H9 (cell line): ENCODE data around the gene METTL1. TPM values are rescaled to one million over a fixed set of nuclear protein-coding genes. Genes with fewer than 3 reads are reported as not detected.

Experiments used
- DNase-seq: peaks from one replicate; pipeline ENCODE4 v3.0.0-alpha.2; 2017
- H2AFZ ChIP-seq: one replicate; pipeline ENCODE4 v1.6.1; 2013; ENCODE audit warnings: mild to moderate bottlenecking, low read length, control low read depth, moderate library complexity
- H2AK5ac ChIP-seq: 2 replicates; pipeline ENCODE4 v1.6.1; 2013; ENCODE audit warnings: low read length, control low read depth, mixed read lengths; ENCODE audit not compliant: insufficient read length
- H2BK120ac ChIP-seq: one replicate; pipeline ENCODE4 v1.6.1; 2013; ENCODE audit warnings: low read depth, mild to moderate bottlenecking, low read length, control low read depth, inconsistent platforms; ENCODE audit not compliant: poor library complexity, severe bottlenecking
- H2BK12ac ChIP-seq: 2 replicates; pipeline ENCODE4 v1.6.1; 2013; ENCODE audit warnings: low read length, control low read depth, mixed read lengths, low read depth; ENCODE audit not compliant: insufficient read length
- H2BK15ac ChIP-seq: 2 replicates; pipeline ENCODE4 v1.6.1; 2013; ENCODE audit warnings: low read depth, low read length, control low read depth
- H2BK20ac ChIP-seq: one replicate; pipeline ENCODE4 v1.6.1; 2013; ENCODE audit warnings: low read depth, mild to moderate bottlenecking, low read length, control low read depth, inconsistent platforms; ENCODE audit not compliant: poor library complexity, severe bottlenecking
- H2BK5ac ChIP-seq: 2 replicates; pipeline ENCODE4 v1.6.1; 2013; ENCODE audit warnings: low read length, control low read depth, mixed read lengths; ENCODE audit not compliant: insufficient read length
- H3K14ac ChIP-seq: 2 replicates; pipeline ENCODE4 v1.6.1; 2013; ENCODE audit warnings: low read length, control low read depth; ENCODE audit not compliant: insufficient read depth
- H3K18ac ChIP-seq: 2 replicates; pipeline ENCODE4 v1.6.1; 2013; ENCODE audit warnings: low read depth, mild to moderate bottlenecking, mixed read lengths, low read length, control low read depth; ENCODE audit not compliant: insufficient read length
- H3K23ac ChIP-seq: 2 replicates; pipeline ENCODE4 v1.6.1; 2013; ENCODE audit warnings: low read length, control low read depth, mixed read lengths, low read depth; ENCODE audit not compliant: insufficient read length
- H3K23me2 ChIP-seq: 2 replicates; pipeline ENCODE4 v1.6.1; 2013; ENCODE audit warnings: low read depth, mild to moderate bottlenecking, mixed read lengths, low read length, control low read depth; ENCODE audit not compliant: insufficient read length, poor library complexity, severe bottlenecking
- H3K27ac ChIP-seq: 2 replicates; pipeline ENCODE4 v1.5.1; 2013; ENCODE audit warnings: low read length, control low read depth, mixed read lengths, low read depth; ENCODE audit not compliant: insufficient read length
- H3K27me3 ChIP-seq: 2 replicates; pipeline ENCODE4 v1.6.1; 2013; ENCODE audit warnings: low read length, control low read depth, inconsistent platforms; ENCODE audit not compliant: insufficient read depth
- H3K4ac ChIP-seq: 2 replicates; pipeline ENCODE4 v1.6.1; 2013; ENCODE audit warnings: low read depth, mild to moderate bottlenecking, control low read depth, inconsistent platforms, low read length, moderate library complexity
- H3K4me1 ChIP-seq: 2 replicates; pipeline ENCODE4 v1.6.1; 2013; ENCODE audit warnings: low read length, control low read depth, inconsistent platforms; ENCODE audit not compliant: insufficient read depth
- H3K4me2 ChIP-seq: 2 replicates; pipeline ENCODE4 v1.6.1; 2013; ENCODE audit warnings: low read length, control low read depth, mixed read lengths; ENCODE audit not compliant: insufficient read length, insufficient read depth
- H3K56ac ChIP-seq: 2 replicates; pipeline ENCODE4 v1.6.1; 2013; ENCODE audit warnings: low read depth, mild to moderate bottlenecking, mixed read lengths, low read length, control low read depth; ENCODE audit not compliant: insufficient read length
- H3K79me1 ChIP-seq: 2 replicates; pipeline ENCODE4 v1.6.1; 2013; ENCODE audit warnings: low read depth, mild to moderate bottlenecking, moderate library complexity, low read length, control low read depth, inconsistent platforms; ENCODE audit not compliant: insufficient read depth, poor library complexity, severe bottlenecking
- H3K79me2 ChIP-seq: 2 replicates; pipeline ENCODE4 v1.6.1; 2013; ENCODE audit warnings: low read length, control low read depth, inconsistent platforms; ENCODE audit not compliant: insufficient read depth
- H3K9ac ChIP-seq: 2 replicates; pipeline ENCODE4 v1.6.1; 2013; ENCODE audit warnings: low read length, control low read depth, mixed read lengths; ENCODE audit not compliant: insufficient read length; ENCODE audit errors: extremely low read depth
- H3K9me3 ChIP-seq: one replicate; pipeline ENCODE4 v1.6.1; 2013; ENCODE audit warnings: low read depth, low read length, inconsistent platforms; ENCODE audit not compliant: control insufficient read depth
- H3T11ph ChIP-seq: one replicate; pipeline ENCODE4 v1.6.1; 2013; ENCODE audit warnings: mild to moderate bottlenecking, low read length, control low read depth, inconsistent platforms
- H4K20me1 ChIP-seq: one replicate; pipeline ENCODE4 v1.6.1; 2013; ENCODE audit not compliant: control insufficient read depth, insufficient read length, insufficient read depth
- H4K5ac ChIP-seq: 2 replicates; pipeline ENCODE4 v1.6.1; 2013; ENCODE audit warnings: low read depth, mild to moderate bottlenecking, mixed read lengths, low read length, control low read depth; ENCODE audit not compliant: insufficient read length
- H4K8ac ChIP-seq: replicated peaks from 2 replicates; pipeline ENCODE4 v1.6.1; 2013; ENCODE audit warnings: low read length, control low read depth, mixed read lengths, low read depth; ENCODE audit not compliant: insufficient read length
- H4K91ac ChIP-seq: 2 replicates; pipeline ENCODE4 v1.6.1; 2013; ENCODE audit warnings: low read depth, mild to moderate bottlenecking, moderate library complexity, mixed read lengths, low read length, control low read depth; ENCODE audit not compliant: insufficient read length
- H3K27ac Mint-ChIP-seq, 3 experiments: 2 replicates in 2 of 3; 3 replicates in 1 of 3; pipeline ENCODE4 v1.8.0; 2020 to 2021; ENCODE audit warnings: mixed read lengths in 3 of 3, mild to moderate bottlenecking in 1 of 3, moderate library complexity in 1 of 3
- H3K27me3 Mint-ChIP-seq: 2 replicates; pipeline ENCODE4 v1.8.0; 2021; ENCODE audit warnings: low read depth, mild to moderate bottlenecking, moderate library complexity, mixed read lengths
- H3K36me3 Mint-ChIP-seq, 3 experiments: 2 replicates in 2 of 3; 3 replicates in 1 of 3; pipeline ENCODE4 v1.8.0; 2020 to 2021; ENCODE audit warnings: low read depth in 3 of 3, mixed read lengths in 3 of 3; ENCODE audit not compliant: insufficient read depth in 1 of 3
- H3K4me1 Mint-ChIP-seq, 2 experiments: 2 replicates each; pipeline ENCODE4 v1.8.0; 2020; ENCODE audit warnings: mixed read lengths in 2 of 2
- H3K4me3 Mint-ChIP-seq, 2 experiments: 2 replicates in 1 of 2; 3 replicates in 1 of 2; pipeline ENCODE4 v1.8.0; 2020 to 2021; ENCODE audit warnings: mild to moderate bottlenecking in 2 of 2, mixed read lengths in 2 of 2, moderate library complexity in 1 of 2
- H3K9me3 Mint-ChIP-seq, 2 experiments: 2 replicates in 1 of 2; 3 replicates in 1 of 2; pipeline ENCODE4 v1.8.0; 2020; ENCODE audit warnings: mild to moderate bottlenecking in 2 of 2, mixed read lengths in 2 of 2, moderate library complexity in 1 of 2
- CTCF ChIP-seq: fragments of 200-600 bp; sonication (generic); conservative IDR thresholded peaks from 3 replicates; pipeline ENCODE4 v1.8.0; 2021; ENCODE audit warnings: antibody characterized with exemption, mild to moderate bottlenecking
- WGBS: extraction: QIAGEN DNeasy Blood & Tissue Kit; methylation state at CpG from one replicate; pipeline ENCODE4 v1.1.7; 2013; ENCODE audit warnings: missing lambda C conversion rate, low lambda C conversion rate, mixed read lengths; ENCODE audit not compliant: insufficient read length; ENCODE audit errors: extremely low coverage; 5-methylcytosine and 5-hydroxymethylcytosine counted together
- total RNA-seq: library from RNA; stranded (reverse); gene quantifications from 2 replicates; pipeline ENCODE4 v1.2.1, GENCODE V29; 2021

METTL1 gene
- total RNA-seq, 1 experiment from 2014 or later: 58.4 TPM

DNA sequence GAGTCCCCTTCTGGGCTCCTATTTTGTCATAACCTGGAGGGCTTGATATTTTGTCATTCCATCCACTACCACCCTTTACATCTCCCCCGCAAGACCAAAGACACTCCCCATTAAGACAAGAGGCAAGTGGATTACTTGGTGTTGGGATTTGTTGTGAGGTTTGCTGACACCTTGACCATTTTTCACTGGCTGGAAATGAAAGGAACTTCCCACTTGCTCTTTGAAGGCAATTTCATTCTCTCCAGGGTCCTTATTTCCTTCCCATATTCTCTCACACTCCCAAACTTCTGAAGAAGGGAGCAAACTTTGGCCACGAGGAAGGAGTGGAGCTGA is 48.3 kb downstream of the METTL1 start:
- TF ChIP-seq CTCF: no peak
- no peak overlapping the region for H2AFZ ChIP-seq
- no peak overlapping the region for H4K91ac ChIP-seq
- H3K27ac ChIP-seq: no peak overlapping the region
- Mint-ChIP-seq H3K36me3 (peaks cover 10 to 28% (median 15%) of the 10 kb centered on the region in 3 experiments), H3K27ac (no peak overlapping the region), H3K4me3 (no peak overlapping the region), H3K4me1 (peaks cover 12 to 17% of the 10 kb centered on the region in 2 experiments), H3K9me3 (no peaks in the 10 kb centered on the region; a peak in 1 of 5 replicates), H3K27me3 (peaks cover 53% of the 10 kb centered on the region)
- no peak overlapping the region for H2AK5ac ChIP-seq
- no CpG with 5 or more reads among the region's 2 CpGs for WGBS
- H2BK15ac ChIP-seq: no peak overlapping the region
- no peak overlapping the region for H3K4ac ChIP-seq
- DNase-seq: no peak
- no peak overlapping the region for H2BK120ac ChIP-seq
- H4K8ac ChIP-seq: no peak overlapping the region
- no peak overlapping the region for H2BK5ac ChIP-seq
- H3K14ac ChIP-seq: no peak overlapping the region
- H3K27me3 ChIP-seq: peaks cover 18% of the 10 kb centered on the region; the same call in 1 of the 2 replicates
- no peak overlapping the region for H2BK20ac ChIP-seq
- no peaks in the 10 kb centered on the region; the same call in 1 of the 2 replicates for H3K4me1 ChIP-seq
- H3K4me2 ChIP-seq: no peak overlapping the region
- no peak overlapping the region for H3K9ac ChIP-seq
- H3K23me2 ChIP-seq: peaks cover 14% of the 10 kb centered on the region
- no peak overlapping the region for H3K56ac ChIP-seq
- no peak overlapping the region for H3K23ac ChIP-seq
- H4K5ac ChIP-seq: no peak overlapping the region
- H3K79me2 ChIP-seq: no peaks in the 10 kb centered on the region
- H2BK12ac ChIP-seq: no peak overlapping the region
- no peaks in the 10 kb centered on the region for H4K20me1 ChIP-seq
- no peak overlapping the region for H3K18ac ChIP-seq
- no peaks in the 10 kb centered on the region for H3K9me3 ChIP-seq
- no peaks in the 10 kb centered on the region for H3K79me1 ChIP-seq
- no peak overlapping the region for H3T11ph ChIP-seq
